22Rv1 (cell line): Measurements from ENCODE around the gene CPEB1.

ENCODE experiments used
- CTCF ChIP-seq: fragments of 450-650 bp; IDR thresholded peaks from 2 replicates; pipeline ENCODE4 v1.5.1; 2017; ENCODE audit warnings: mild to moderate bottlenecking
- ZFX ChIP-seq: fragments of 450-650 bp; IDR thresholded peaks from 2 replicates; pipeline ENCODE4 v1.6.1; 2017; ENCODE audit warnings: antibody characterized with exemption, borderline replicate concordance

- no peak for TF ChIP-seq CTCF
- TF ChIP-seq ZFX, result no peak
These were observed 30.7 kb upstream of the CPEB1 start for GRCh38 chr15:82677720-82678323.
